CD14-positive monocyte (primary cell): ENCODE measurements around the gene NUP153. TPM values are rescaled to one million over a fixed set of nuclear protein-coding genes. Genes with fewer than 3 reads are reported as not detected.

Experiments used
- DNase-seq, 3 donors: peaks; one replicate each; pipeline ENCODE4 v3.0.0-alpha.2; 2011 to 2022
- H2AFZ ChIP-seq: 2 replicates; pipeline ENCODE4 v1.6.0; 2012; ENCODE audit warnings: mild to moderate bottlenecking, low read depth, low read length, inconsistent platforms; ENCODE audit not compliant: insufficient read depth, poor library complexity, severe bottlenecking
- H3K27ac ChIP-seq, 2 donors: 1 replicate in 1 of 2; 2 replicates in 1 of 2; pipeline ENCODE4 v1.5.1; 2012 to 2013; ENCODE audit warnings: low read length in 2 of 2, control low read depth in 1 of 2, inconsistent platforms in 1 of 2, low read depth in 1 of 2, mild to moderate bottlenecking in 1 of 2
- H3K27me3 ChIP-seq, 2 donors: one replicate each; pipeline versions ENCODE4 v1.6.0 to v1.6.1; 2011 to 2013; ENCODE audit warnings: low read length in 2 of 2; ENCODE audit not compliant: control insufficient read depth in 2 of 2, insufficient read depth in 2 of 2
- H3K36me3 ChIP-seq, 2 donors: replicated peaks in 1 of 2; 1 replicate in 1 of 2; 2 replicates in 1 of 2; pipeline versions ENCODE4 v1.5.1 to v1.6.1; 2012 to 2013; ENCODE audit warnings: low read length in 2 of 2, control low read depth in 1 of 2, inconsistent platforms in 1 of 2, mild to moderate bottlenecking in 1 of 2; ENCODE audit not compliant: insufficient read depth in 2 of 2, control insufficient read depth in 1 of 2
- H3K4me1 ChIP-seq, 2 donors: 1 replicate in 1 of 2; 2 replicates in 1 of 2; pipeline versions ENCODE4 v1.5.1 to v1.6.1; 2012 to 2013; ENCODE audit warnings: low read length in 2 of 2, control low read depth in 1 of 2, inconsistent platforms in 1 of 2, mild to moderate bottlenecking in 1 of 2, moderate library complexity in 1 of 2; ENCODE audit not compliant: insufficient read depth in 2 of 2, control insufficient read depth in 1 of 2
- H3K4me2 ChIP-seq: replicated peaks from 2 replicates; pipeline ENCODE3; 2012; ENCODE audit warnings: low read length, moderate library complexity, mild to moderate bottlenecking; ENCODE audit not compliant: poor library complexity, severe bottlenecking; ENCODE audit errors: extremely low read depth
- H3K4me3 ChIP-seq, 3 experiments: fragments of 200-600 bp in 1 of 3; sonication (generic) in 1 of 3; replicated peaks in 1 of 3; 1 replicate in 2 of 3; 2 replicates in 1 of 3; pipeline ENCODE4 v1.5.1; 2011 to 2013; ENCODE audit warnings: low read length in 3 of 3, mild to moderate bottlenecking in 3 of 3, control low read depth in 2 of 3, low read depth in 2 of 3, inconsistent platforms in 1 of 3, moderate library complexity in 1 of 3
- H3K79me2 ChIP-seq: 2 replicates; pipeline ENCODE4 v1.6.0; 2012; ENCODE audit warnings: mild to moderate bottlenecking, control low read depth, inconsistent platforms, low read length, moderate library complexity; ENCODE audit not compliant: insufficient read depth
- H3K9ac ChIP-seq: 2 replicates; pipeline ENCODE4 v1.6.0; 2017; ENCODE audit warnings: low read length, mild to moderate bottlenecking; ENCODE audit not compliant: insufficient read depth, poor library complexity, severe bottlenecking
- H3K9me3 ChIP-seq, 2 donors: replicated peaks in 1 of 2; 1 replicate in 1 of 2; 2 replicates in 1 of 2; pipeline versions ENCODE4 v1.5.1 to v1.6.1; 2012 to 2013; ENCODE audit warnings: low read length in 2 of 2, control low read depth in 1 of 2; ENCODE audit not compliant: control insufficient read depth in 1 of 2, insufficient read depth in 1 of 2
- H4K20me1 ChIP-seq: 2 replicates; pipeline ENCODE4 v1.6.0; 2012; ENCODE audit warnings: mild to moderate bottlenecking, low read length, control low read depth, moderate library complexity; ENCODE audit not compliant: insufficient read depth
- H3K27ac Mint-ChIP-seq, 7 donors: one replicate each; pipeline ENCODE4 v1.8.0; 2020; ENCODE audit warnings: mild to moderate bottlenecking in 7 of 7, mixed read lengths in 7 of 7, moderate library complexity in 6 of 7, inconsistent platforms in 2 of 7
- H3K27me3 Mint-ChIP-seq, 3 donors: one replicate each; pipeline ENCODE4 v1.8.0; 2021 to 2022; ENCODE audit warnings: low read depth in 3 of 3, mild to moderate bottlenecking in 3 of 3, mixed read lengths in 3 of 3, moderate library complexity in 3 of 3, inconsistent platforms in 1 of 3
- H3K36me3 Mint-ChIP-seq, 2 donors: one replicate each; pipeline ENCODE4 v1.8.0; 2020; ENCODE audit warnings: mixed read lengths in 2 of 2, inconsistent platforms in 1 of 2, mild to moderate bottlenecking in 1 of 2
- H3K4me1 Mint-ChIP-seq: one replicate; pipeline ENCODE4 v1.8.0; 2020; ENCODE audit warnings: mild to moderate bottlenecking, mixed read lengths
- H3K4me3 Mint-ChIP-seq, 2 donors: one replicate each; pipeline ENCODE4 v1.8.0; 2020; ENCODE audit warnings: mild to moderate bottlenecking in 2 of 2, mixed read lengths in 2 of 2, moderate library complexity in 1 of 2
- H3K9me3 Mint-ChIP-seq, 7 donors: one replicate each; pipeline ENCODE4 v1.8.0; 2020 to 2022; ENCODE audit warnings: mixed read lengths in 7 of 7, mild to moderate bottlenecking in 6 of 7, moderate library complexity in 6 of 7, inconsistent platforms in 2 of 7
- WGBS: methylation state at CpG from one replicate; pipeline ENCODE4 v1.1.5; 2013; ENCODE audit warnings: missing lambda C conversion rate; ENCODE audit not compliant: insufficient coverage; 5-methylcytosine and 5-hydroxymethylcytosine counted together
- intact Hi-C, 2 donors: fragments of 100-400 bp; cut with micrococcal nuclease; formaldehyde crosslinking; loops; one replicate each; pipeline versions ENCODE4 v1.15.0 to v1.15.1; 2023
- polyA plus RNA-seq, 3 donors: library from polyadenylated mRNA; depleted of rRNA in 1 of 3; unstranded in 2 of 3; stranded (reverse) in 1 of 3; fragments of 300-500 nt in 2 of 3; fragments of >200 nt in 1 of 3; fragmentation: Illumina TruSeq in 2 of 3; gene quantifications; 1 replicate in 2 of 3; 2 replicates in 1 of 3; pipeline ENCODE4 v1.2.3, GENCODE V29; 2012 to 2021
- TF ChIP-seq, protein P1 (sequence below): fragments of 200-600 bp; IDR thresholded peaks from one replicate; pipeline ENCODE4 v1.8.0; 2022; ENCODE audit warnings: antibody characterized with exemption, mild to moderate bottlenecking

NUP153 gene
- polyA plus RNA-seq, 3 donors, result 0.99 to 13.8 (median 2.3) TPM

DNA sequence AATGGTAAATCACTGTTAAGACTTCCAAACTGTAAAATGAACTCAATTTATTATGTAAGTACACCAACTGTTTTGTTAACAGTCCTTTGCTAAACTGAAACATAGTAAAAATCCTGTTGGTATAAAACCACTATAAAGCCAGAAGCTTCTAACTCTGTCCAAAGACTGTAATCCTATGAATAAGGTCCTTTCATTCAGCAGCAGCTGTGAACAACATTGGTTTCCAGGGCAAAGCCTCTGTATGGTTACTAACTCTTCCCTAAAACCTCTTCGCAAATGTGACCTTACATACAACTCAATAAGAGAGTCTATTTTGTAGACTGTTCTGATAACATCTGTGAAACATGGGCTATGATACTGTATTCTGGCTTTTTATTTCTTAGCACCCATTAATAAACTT lies 40.1 kb downstream of the NUP153 start:
- WGBS, result no CpG with 5 or more reads among the region's 1 CpG
- H3K9me3 ChIP-seq, result no peaks in the 10 kb centered on the region
- no peaks in the 10 kb centered on the region for H3K9me3 Mint-ChIP-seq
- no peaks in the 10 kb centered on the region for H3K27me3 ChIP-seq
- H4K20me1 ChIP-seq, result no peaks in the 10 kb centered on the region
- no peak overlapping the region for H3K4me3 ChIP-seq
- H3K4me3 Mint-ChIP-seq, result no peak overlapping the region
- no peak overlapping the region for H3K27ac Mint-ChIP-seq
- no peaks in the 10 kb centered on the region for H3K4me1 ChIP-seq
- no peak overlapping the region for H2AFZ ChIP-seq
- H3K36me3 Mint-ChIP-seq, result peaks cover 69 to 87% of the 10 kb centered on the region in 2 donors
- no peaks in the 10 kb centered on the region for H3K4me1 Mint-ChIP-seq
- TF ChIP-seq, protein P1, sequence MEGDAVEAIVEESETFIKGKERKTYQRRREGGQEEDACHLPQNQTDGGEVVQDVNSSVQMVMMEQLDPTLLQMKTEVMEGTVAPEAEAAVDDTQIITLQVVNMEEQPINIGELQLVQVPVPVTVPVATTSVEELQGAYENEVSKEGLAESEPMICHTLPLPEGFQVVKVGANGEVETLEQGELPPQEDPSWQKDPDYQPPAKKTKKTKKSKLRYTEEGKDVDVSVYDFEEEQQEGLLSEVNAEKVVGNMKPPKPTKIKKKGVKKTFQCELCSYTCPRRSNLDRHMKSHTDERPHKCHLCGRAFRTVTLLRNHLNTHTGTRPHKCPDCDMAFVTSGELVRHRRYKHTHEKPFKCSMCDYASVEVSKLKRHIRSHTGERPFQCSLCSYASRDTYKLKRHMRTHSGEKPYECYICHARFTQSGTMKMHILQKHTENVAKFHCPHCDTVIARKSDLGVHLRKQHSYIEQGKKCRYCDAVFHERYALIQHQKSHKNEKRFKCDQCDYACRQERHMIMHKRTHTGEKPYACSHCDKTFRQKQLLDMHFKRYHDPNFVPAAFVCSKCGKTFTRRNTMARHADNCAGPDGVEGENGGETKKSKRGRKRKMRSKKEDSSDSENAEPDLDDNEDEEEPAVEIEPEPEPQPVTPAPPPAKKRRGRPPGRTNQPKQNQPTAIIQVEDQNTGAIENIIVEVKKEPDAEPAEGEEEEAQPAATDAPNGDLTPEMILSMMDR, result no peak
- no peak overlapping the region for H3K9ac ChIP-seq
- peaks cover 78 to 98% of the 10 kb centered on the region in 2 donors for H3K36me3 ChIP-seq
- DNase-seq, result no peak
- H3K79me2 ChIP-seq, result no peaks in the 10 kb centered on the region
- no peak overlapping the region for H3K27ac ChIP-seq
- intact Hi-C loops, result loop anchor here in 1 of 2 donors (10.0 kb wide), 1 partner anchor 128 kb away; no protein-coding TSS in a partner anchor
- no peak overlapping the region for H3K4me2 ChIP-seq
- no peaks in the 10 kb centered on the region for H3K27me3 Mint-ChIP-seq

DNA sequence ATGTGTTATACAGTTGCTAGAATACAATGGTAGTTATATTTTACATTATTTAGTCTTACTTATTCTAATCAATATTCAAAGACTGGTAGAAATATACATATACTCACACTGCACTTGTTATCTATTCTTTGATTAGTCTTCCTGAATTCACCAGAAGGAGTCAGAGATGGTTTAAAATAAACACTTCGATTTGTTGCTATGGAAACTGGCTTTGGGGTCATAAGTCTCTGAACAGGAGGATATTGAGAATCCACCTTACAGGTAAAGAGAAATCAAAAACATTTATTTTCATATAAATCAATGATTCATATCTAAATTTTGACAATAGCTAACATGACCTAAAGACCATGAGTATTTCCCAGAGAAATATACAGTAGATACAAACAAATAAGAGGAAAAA lies 41.6 kb downstream of the NUP153 start:
- Histone ChIP-seq H3K27me3 (no peaks in the 10 kb centered on the region), H3K9ac (no peak overlapping the region), H3K4me2 (no peak overlapping the region), H3K27ac (no peak overlapping the region), H3K4me3 (no peak overlapping the region), H3K79me2 (no peaks in the 10 kb centered on the region), H3K36me3 (peaks cover 83 to 97% of the 10 kb centered on the region in 2 donors), H4K20me1 (no peaks in the 10 kb centered on the region), H3K9me3 (no peaks in the 10 kb centered on the region), H3K4me1 (no peaks in the 10 kb centered on the region), H2AFZ (no peak overlapping the region)
- Mint-ChIP-seq H3K27me3 (no peaks in the 10 kb centered on the region), H3K27ac (no peak overlapping the region), H3K9me3 (no peaks in the 10 kb centered on the region), H3K4me3 (no peak overlapping the region), H3K36me3 (peaks cover 69 to 90% of the 10 kb centered on the region in 2 donors), H3K4me1 (no peaks in the 10 kb centered on the region)
- intact Hi-C loops, result loop anchor here in 1 of 2 donors (10.0 kb wide), 1 partner anchor 130 kb away; no protein-coding TSS in a partner anchor
- no peak for DNase-seq
- WGBS, result no CpG with 5 or more reads among the region's 1 CpG
- TF ChIP-seq, protein P1, result no peak
